Measurements from ENCODE around the gene SPACDR. TPM values are rescaled to one million over a fixed set of nuclear protein-coding genes. Genes with fewer than 3 reads are reported as not detected.
"Not testable (repeated sequence)": the region's sequence is repeated elsewhere in the genome, so short reads cannot be mapped to it uniquely, and the experiment has no call there.

Gene SPACDR
- total RNA-seq, 1 donor from 2014 or later: 1.1 TPM

DNA sequence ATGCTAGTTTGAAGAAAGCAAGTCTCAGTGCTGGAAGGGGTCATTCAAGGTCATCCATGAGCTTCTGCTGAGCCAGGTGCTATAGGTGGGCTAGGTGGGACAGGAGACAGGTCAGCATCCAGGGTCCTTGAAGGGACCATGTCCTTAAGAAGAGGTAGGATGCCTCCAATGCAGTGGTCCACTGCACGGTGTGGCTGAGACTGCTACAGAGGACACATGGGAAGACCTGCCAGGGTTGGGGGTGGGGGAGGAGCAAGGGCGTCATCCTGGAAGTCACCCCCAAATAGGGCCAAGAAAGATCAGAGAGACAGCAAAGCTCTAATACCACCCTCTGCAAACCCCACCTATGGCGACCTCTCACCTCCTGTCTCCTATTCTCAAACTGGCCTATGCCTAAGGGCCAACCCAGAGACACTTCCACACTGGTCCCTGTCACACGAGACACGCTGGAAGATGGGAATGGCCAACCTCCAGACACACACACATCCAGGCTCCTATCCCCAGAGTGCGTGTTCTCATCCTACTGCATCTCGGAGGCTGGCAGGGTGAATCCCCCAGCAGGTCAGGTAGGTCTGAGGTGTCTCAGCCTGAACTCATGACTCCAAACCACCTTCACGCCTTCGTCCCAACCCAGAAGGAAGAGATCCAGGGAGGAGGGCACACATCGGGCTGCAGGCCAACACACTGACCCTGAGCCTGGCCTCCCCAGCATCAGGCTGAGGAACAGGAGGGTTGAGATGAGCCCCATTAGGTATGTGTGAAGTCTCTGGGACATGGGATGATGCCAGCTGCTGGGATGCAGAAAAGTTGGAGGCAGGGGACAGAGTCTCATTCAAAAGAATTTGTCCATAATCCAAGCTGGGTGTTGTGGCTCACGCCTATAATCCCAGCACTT is 22.2 kb downstream of the SPACDR start:
- DNase-seq (ENCODE audit: low spot score): no peak
- intact Hi-C loops (cut with DNase I): no loop called here

- intact Hi-C loops (cut with DNase I); DNase-seq (ENCODE audit: low spot score): not testable (repeated sequence)
Observed at GRCh38 chr7:100439244-100439643, 24.8 kb downstream of the SPACDR start.

DNA sequence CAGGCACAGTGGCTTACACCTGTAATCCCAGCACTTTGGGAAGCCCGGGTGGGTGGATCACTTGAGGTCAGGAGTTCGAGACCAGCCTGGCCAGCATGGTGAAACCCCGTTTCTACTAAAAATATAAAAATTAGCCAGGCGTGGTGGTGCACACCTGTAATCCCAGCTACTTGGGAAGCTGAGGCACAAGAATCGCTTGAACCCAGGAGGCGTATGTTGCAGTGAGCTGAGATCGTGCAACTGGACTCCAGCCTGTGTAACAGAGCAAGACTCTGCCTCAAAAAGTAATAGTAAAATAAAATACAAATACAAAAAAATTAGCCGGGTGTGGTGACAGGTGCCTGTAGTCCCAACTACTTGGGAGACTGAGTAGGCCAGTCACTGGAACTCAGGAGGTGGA is 25.3 kb downstream of the SPACDR start:
- intact Hi-C loops (cut with DNase I); DNase-seq (ENCODE audit: low spot score): not testable (repeated sequence)

DNA sequence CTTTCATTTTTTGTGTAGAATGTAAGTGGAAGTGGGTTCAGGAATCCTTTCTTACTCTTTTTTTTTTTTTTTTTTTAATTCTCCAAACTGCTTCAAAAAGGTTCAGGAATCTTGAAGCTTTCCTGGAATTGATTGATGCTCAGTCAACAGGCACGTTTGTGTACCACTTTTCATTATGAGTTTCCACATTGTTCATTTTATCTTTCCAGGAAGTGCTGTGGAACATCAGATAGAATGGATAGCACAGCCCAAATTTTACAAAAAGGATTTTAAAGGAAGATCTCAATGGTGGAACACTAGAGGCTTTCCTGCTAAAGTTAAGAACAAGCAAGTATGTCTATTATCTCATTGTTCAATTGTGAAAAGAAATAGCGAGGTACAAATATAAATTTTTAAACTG is 25.9 kb downstream of the SPACDR start:
- intact Hi-C loops (cut with DNase I): no loop called here
- no peak for DNase-seq (ENCODE audit: low spot score)

GRCh38 chr7:100437150-100438100 is 26.6 kb downstream of the SPACDR start:
- intact Hi-C loops (cut with DNase I): no loop called here
- DNase-seq (ENCODE audit: low spot score): no peak

DNA sequence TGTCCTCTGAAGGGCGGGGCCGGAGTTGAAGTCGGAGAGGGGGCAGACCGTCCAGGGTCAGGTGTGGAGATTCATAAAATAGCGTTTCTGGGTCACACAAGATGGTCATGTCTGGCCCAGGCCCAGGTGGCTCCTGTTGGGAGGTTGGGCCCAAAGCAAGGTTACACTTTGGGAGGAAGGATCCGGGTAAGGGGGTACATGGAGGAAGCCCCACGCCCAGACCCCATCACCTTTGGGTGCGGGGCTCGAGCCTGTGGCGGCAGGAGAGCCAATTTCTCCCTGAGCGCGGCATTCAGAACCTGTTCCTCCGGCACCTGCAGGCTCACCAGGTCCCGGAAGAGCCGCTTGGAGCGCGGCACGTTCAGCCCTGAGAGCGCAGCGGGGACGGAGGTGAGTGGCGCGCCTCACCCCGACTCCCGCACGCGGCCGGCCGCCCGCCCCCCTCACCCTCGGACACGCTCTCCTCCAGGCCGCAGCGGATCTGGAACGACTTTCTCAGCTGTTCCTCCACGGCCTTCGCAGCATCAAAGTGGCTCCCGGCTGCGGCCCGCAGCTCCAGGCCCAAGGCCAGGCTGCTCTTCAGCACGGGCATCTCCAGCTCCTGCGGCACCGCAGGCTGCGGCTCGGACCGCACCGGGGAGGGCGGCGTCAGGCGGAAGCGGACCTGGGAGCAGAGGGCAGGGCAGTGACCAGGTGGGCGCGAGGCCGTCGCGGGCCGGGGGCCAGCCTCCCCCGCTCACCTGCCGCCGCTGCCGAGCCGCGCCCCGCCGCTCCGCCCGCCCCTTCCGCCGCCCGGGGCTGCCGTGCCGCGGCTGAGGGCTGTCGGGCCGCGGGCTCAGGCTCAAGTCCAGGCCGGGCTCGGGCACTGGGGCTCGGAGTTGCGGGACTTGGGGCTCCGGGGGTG is 28.4 kb downstream of the SPACDR start:
- intact Hi-C loops (cut with DNase I): loop anchor here (1.0 kb wide), 1 partner anchor 7 kb away; the partner anchor contains the start of gene ZCWPW1
- DNase-seq (ENCODE audit: low spot score): no peak

- intact Hi-C loops (cut with DNase I): no loop called here
Observed at GRCh38 chr7:100434297-100435144, 29.5 kb downstream of the SPACDR start.

GRCh38 chr7:100433592-100434296 is 30.3 kb downstream of the SPACDR start:
- DNase-seq (ENCODE audit: low spot score): no peak
- intact Hi-C loops (cut with DNase I): no loop called here

More at GRCh38 chr7:100434297-100435144, 29.5 kb downstream of the SPACDR start:
- no peak for DNase-seq (ENCODE audit: low spot score)

DNA sequence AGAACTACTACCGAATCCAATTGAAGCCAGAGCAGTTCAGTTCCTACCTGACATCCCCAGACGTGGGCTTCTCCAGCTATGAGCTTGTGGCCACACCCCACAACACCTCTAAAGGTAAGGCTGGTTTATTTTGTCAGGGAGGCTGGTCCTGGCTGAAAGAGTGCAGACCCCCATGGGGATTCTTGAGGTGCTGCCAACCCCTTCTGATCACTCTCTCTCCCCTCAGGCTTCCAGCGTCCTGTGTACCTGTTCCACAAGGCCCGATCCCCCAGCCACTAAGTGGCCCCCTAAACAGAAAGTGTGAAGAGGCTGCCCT is 30.8 kb downstream of the SPACDR start:
- intact Hi-C loops (cut with DNase I): no loop called here
- no peak for DNase-seq (ENCODE audit: low spot score)

- no peak for DNase-seq (ENCODE audit: low spot score)
- intact Hi-C loops (cut with DNase I): no loop called here
Observed at GRCh38 chr7:100432621-100433275, 31.3 kb downstream of the SPACDR start.

DNA sequence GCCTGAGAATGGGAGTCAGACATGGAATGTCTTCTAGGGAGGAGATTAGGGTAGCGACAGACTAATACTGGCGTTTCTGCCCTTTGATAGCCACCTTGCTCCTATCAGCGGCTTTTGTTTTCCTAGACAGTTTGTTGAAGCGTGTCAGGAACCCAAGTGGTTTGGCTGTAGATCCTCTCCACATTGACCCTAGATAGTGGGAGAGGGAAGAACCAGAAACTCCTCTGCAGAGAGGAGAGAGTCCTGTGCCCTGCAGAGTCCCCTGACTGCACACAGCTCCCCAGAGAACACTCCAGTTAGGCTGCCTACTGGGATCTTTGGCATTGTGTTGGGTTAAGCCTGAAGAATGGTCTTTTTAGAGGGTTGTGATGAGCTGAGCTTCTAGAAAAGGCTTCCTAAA is 32.0 kb downstream of the SPACDR start:
- intact Hi-C loops (cut with DNase I): no loop called here
- DNase-seq (ENCODE audit: low spot score): no peak

- no peak for DNase-seq (ENCODE audit: low spot score)
- intact Hi-C loops (cut with DNase I): no loop called here
Observed at GRCh38 chr7:100431286-100431735, 32.7 kb downstream of the SPACDR start.

DNA sequence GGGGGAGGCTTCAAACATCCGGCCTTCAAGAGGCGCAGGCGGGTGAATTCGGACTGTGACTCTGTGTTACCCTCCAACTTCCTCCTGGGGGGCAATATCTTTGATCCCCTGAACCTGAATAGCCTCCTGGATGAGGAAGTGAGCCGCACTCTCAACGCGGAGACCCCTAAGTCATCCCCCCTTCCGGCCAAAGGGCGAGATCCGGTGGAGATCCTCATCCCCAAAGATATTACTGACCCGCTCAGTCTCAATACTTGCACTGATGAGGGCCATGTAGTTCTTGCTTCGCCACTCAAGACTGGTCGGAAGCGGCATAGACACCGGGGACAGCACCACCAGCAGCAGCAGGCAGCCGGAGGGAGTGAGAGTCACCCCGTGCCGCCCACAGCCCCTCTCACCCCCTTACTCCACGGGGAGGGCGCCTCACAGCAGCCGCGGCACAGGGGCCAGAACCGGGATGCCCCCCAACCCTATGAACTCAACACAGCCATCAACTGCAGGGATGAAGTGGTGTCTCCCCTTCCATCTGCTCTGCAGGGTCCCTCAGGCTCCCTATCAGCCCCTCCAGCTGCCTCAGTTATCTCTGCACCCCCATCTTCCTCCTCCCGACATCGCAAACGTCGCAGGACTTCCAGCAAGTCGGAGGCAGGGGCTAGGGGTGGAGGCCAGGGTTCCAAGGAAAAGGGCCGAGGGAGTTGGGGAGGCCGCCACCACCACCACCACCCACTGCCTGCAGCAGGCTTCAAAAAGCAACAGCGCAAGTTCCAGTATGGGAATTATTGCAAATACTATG is 33.4 kb downstream of the SPACDR start:
- intact Hi-C loops (cut with DNase I): no loop called here
- DNase-seq (ENCODE audit: low spot score): no peak

DNA sequence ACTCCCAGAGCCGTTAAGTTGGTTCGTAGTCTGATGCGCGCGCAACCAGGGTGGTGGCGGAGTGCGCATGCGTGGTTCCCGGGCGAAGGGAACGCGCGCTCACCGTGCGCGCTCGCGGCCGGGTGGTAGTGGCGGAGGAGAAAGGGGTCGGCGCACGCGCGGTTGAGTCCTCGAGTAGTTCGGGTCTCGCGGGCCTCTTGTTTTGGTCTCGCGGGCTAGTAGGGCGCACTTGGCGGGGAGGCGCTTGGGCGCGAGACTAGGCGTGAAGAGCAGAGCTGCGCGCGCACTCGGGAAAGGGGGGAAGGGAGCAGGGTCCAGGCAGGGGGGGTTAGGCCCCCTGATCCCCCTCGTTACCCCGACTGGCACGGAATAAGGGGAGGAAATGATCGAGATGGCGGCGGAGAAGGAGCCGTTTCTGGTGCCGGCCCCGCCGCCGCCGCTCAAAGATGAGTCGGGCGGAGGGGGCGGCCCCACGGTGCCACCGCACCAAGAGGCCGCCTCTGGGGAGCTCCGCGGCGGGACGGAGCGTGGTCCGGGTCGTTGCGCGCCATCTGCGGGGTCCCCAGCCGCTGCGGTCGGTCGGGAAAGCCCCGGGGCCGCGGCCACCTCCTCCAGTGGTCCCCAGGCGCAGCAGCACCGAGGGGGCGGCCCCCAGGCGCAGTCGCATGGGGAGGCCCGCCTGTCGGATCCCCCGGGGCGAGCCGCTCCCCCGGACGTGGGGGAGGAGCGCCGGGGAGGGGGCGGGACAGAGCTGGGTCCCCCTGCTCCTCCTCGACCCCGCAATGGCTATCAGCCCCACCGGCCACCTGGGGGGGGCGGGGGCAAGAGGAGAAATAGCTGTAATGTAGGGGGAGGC is 34.2 kb downstream of the SPACDR start, which contains the start of gene MEPCE:
Gene MEPCE (plus strand): TSS at position 195 of the 856 bp plus-strand sequence. CDS start 188 bp downstream, at position 383.
- peak; percentile 95 for DNase-seq (ENCODE audit: low spot score)
- intact Hi-C loops (cut with DNase I): no loop called here

- intact Hi-C loops (cut with DNase I): loop anchor here (1.0 kb wide), 1 partner anchor 7 kb away; the partner anchor contains the start of gene PPP1R35
- DNase-seq (ENCODE audit: low spot score): peak; percentile 100
Observed at GRCh38 chr7:100428967-100429636, 35.0 kb downstream of the SPACDR start.

All from cardiac septum (tissue), 1 donor.